Vagina (tissue), 2 donors: ENCODE results near the gene ATP1A4. TPM values are rescaled to one million over a fixed set of nuclear protein-coding genes. Genes with fewer than 3 reads are reported as not detected.

Experiments
- DNase-seq, 2 donors: peaks; one replicate each; pipeline ENCODE4 v3.0.0-alpha.2; 2017; ENCODE audit errors: extremely low spot score in 2 of 2
- H3K27ac ChIP-seq: fragments of 200-600 bp; sonication (generic); one replicate; pipeline ENCODE4 v1.5.1; 2019
- H3K27me3 ChIP-seq: fragments of 200-600 bp; sonication (generic); one replicate; pipeline ENCODE4 v1.5.1; 2019
- H3K36me3 ChIP-seq, 2 donors: fragments of 200-600 bp; sonication (generic); one replicate each; pipeline ENCODE4 v1.5.1; 2017 to 2019
- H3K4me1 ChIP-seq: fragments of 200-600 bp; sonication (generic); one replicate; pipeline ENCODE4 v1.5.1; 2019
- H3K4me3 ChIP-seq, 2 donors: fragments of 200-600 bp; sonication (generic); 1 replicate in 1 of 2; 2 replicates in 1 of 2; pipeline ENCODE4 v1.5.1; 2016 to 2019
- H3K9me3 ChIP-seq: fragments of 200-600 bp; sonication (generic); one replicate; pipeline ENCODE4 v1.5.1; 2019
- CTCF ChIP-seq, 3 experiments: fragments of 450-650 bp in 2 of 3; fragments of 200-600 bp in 1 of 3; sonication (generic) in 1 of 3; IDR thresholded peaks; one replicate each; pipeline ENCODE4 v1.5.1; 2017 to 2019; ENCODE audit warnings: antibody characterized with exemption in 3 of 3, mild to moderate bottlenecking in 2 of 3, moderate library complexity in 2 of 3
- POLR2A ChIP-seq, 2 donors: fragments of 450-650 bp; IDR thresholded peaks; one replicate each; pipeline ENCODE4 v1.6.1; 2017; ENCODE audit warnings: antibody characterized with exemption in 2 of 2, mild to moderate bottlenecking in 2 of 2, moderate library complexity in 2 of 2
- POLR2AphosphoS5 ChIP-seq, 2 donors: sonication (generic); formaldehyde crosslinking; IDR thresholded peaks; one replicate each; pipeline ENCODE4 v1.9.0; 2017; ENCODE audit warnings: antibody characterized with exemption in 2 of 2, mild to moderate bottlenecking in 2 of 2, low read depth in 1 of 2; ENCODE audit not compliant: insufficient read depth in 1 of 2
- intact Hi-C: fragments of 100-400 bp; cut with DNase I; formaldehyde crosslinking; loops from one replicate; pipeline ENCODE4 v1.15.1; 2023
- total RNA-seq: library from RNA; depleted of rRNA; stranded (reverse); fragments of >200 nt; gene quantifications from one replicate; pipeline ENCODE4 v1.2.3, GENCODE V29; 2016

The ATP1A4 gene
- total RNA-seq, 1 donor from 2014 or later: not detected

GRCh38 chr1:160161965-160162705 lies 10.7 kb downstream of the ATP1A4 start:
- H3K27me3 ChIP-seq: no peaks in the 10 kb centered on the region
- H3K4me1 ChIP-seq: no peaks in the 10 kb centered on the region
- DNase-seq: no peak
- H3K27ac ChIP-seq: no peak overlapping the region
- no peaks in the 10 kb centered on the region for H3K36me3 ChIP-seq
- intact Hi-C loops: no loop called here
- H3K9me3 ChIP-seq: no peaks in the 10 kb centered on the region
- no peak overlapping the region for H3K4me3 ChIP-seq
- no peak for TF ChIP-seq CTCF (IDR thresholded peaks at IDR 0.05)
- TF ChIP-seq POLR2A (IDR thresholded peaks at IDR 0.05): no peak
- no peak for TF ChIP-seq POLR2AphosphoS5 (IDR thresholded peaks at IDR 0.05; ENCODE audit: insufficient read depth in 1 of 2, low read depth in 1 of 2)

- Histone ChIP-seq H3K27ac (no peak overlapping the region), H3K36me3 (no peaks in the 10 kb centered on the region), H3K4me3 (no peak overlapping the region), H3K4me1 (no peaks in the 10 kb centered on the region), H3K27me3 (no peaks in the 10 kb centered on the region), H3K9me3 (no peaks in the 10 kb centered on the region)
- TF ChIP-seq CTCF (IDR thresholded peaks at IDR 0.05) (no peak), POLR2AphosphoS5 (IDR thresholded peaks at IDR 0.05; ENCODE audit: insufficient read depth in 1 of 2, low read depth in 1 of 2) (no peak), POLR2A (IDR thresholded peaks at IDR 0.05) (no peak)
- intact Hi-C loops: no loop called here
- DNase-seq: no peak
Measured at GRCh38 chr1:160162931-160163330, 11.5 kb downstream of the ATP1A4 start.

GRCh38 chr1:160163615-160164014 lies 12.2 kb downstream of the ATP1A4 start:
- intact Hi-C loops: no loop called here
- Histone ChIP-seq H3K9me3 (no peaks in the 10 kb centered on the region), H3K4me1 (no peaks in the 10 kb centered on the region), H3K36me3 (no peaks in the 10 kb centered on the region), H3K4me3 (no peak overlapping the region), H3K27ac (no peak overlapping the region), H3K27me3 (no peaks in the 10 kb centered on the region)
- no peak for DNase-seq
- no peak for TF ChIP-seq POLR2A (IDR thresholded peaks at IDR 0.05)
- no peak for TF ChIP-seq CTCF (IDR thresholded peaks at IDR 0.05)
- no peak for TF ChIP-seq POLR2AphosphoS5 (IDR thresholded peaks at IDR 0.05; ENCODE audit: insufficient read depth in 1 of 2, low read depth in 1 of 2)

GRCh38 chr1:160164121-160164520 lies 12.7 kb downstream of the ATP1A4 start:
- Histone ChIP-seq H3K4me3 (no peak overlapping the region), H3K9me3 (no peaks in the 10 kb centered on the region), H3K27me3 (no peaks in the 10 kb centered on the region), H3K4me1 (no peaks in the 10 kb centered on the region), H3K27ac (no peak overlapping the region), H3K36me3 (no peaks in the 10 kb centered on the region)
- DNase-seq: no peak
- TF ChIP-seq POLR2AphosphoS5 (IDR thresholded peaks at IDR 0.05; ENCODE audit: insufficient read depth in 1 of 2, low read depth in 1 of 2) (no peak), POLR2A (IDR thresholded peaks at IDR 0.05) (no peak), CTCF (IDR thresholded peaks at IDR 0.05) (no peak)
- intact Hi-C loops: no loop called here

- intact Hi-C loops: no loop called here
- DNase-seq: no peak
Measured at GRCh38 chr1:160166166-160166868, 14.9 kb downstream of the ATP1A4 start.

More at GRCh38 chr1:160166166-160166868, 14.9 kb downstream of the ATP1A4 start:
- no peak for TF ChIP-seq POLR2AphosphoS5 (IDR thresholded peaks at IDR 0.05; ENCODE audit: insufficient read depth in 1 of 2, low read depth in 1 of 2)
- TF ChIP-seq CTCF (IDR thresholded peaks at IDR 0.05): no peak
- no peak for TF ChIP-seq POLR2A (IDR thresholded peaks at IDR 0.05)
- H3K27me3 ChIP-seq: no peaks in the 10 kb centered on the region
- no peaks in the 10 kb centered on the region for H3K9me3 ChIP-seq
- H3K36me3 ChIP-seq: no peaks in the 10 kb centered on the region
- no peak overlapping the region for H3K27ac ChIP-seq
- no peak overlapping the region for H3K4me3 ChIP-seq
- H3K4me1 ChIP-seq: no peaks in the 10 kb centered on the region
